Retina (tissue), 1 donor: Measurements from ENCODE around the gene SLC7A8.
A peak's percentile ranks its signal among the peaks of the same experiment; 100 is the strongest.
"Not testable (repeated sequence)": the region's sequence is repeated elsewhere in the genome, so short reads cannot be mapped to it uniquely, and the experiment has no call there.

ENCODE experiments used
- DNase-seq: peaks from one replicate; pipeline ENCODE4 v3.0.0-alpha.2; 2016

SLC7A8 gene

GRCh38 chr14:23112359-23113178, 70.9 kb downstream of the SLC7A8 start:
- DNase-seq, result no peak

GRCh38 chr14:23110579-23111365, 72.7 kb downstream of the SLC7A8 start:
- no peak for DNase-seq

- DNase-seq, result no peak
Measured at GRCh38 chr14:23109769-23110168, 73.7 kb downstream of the SLC7A8 start.

DNA sequence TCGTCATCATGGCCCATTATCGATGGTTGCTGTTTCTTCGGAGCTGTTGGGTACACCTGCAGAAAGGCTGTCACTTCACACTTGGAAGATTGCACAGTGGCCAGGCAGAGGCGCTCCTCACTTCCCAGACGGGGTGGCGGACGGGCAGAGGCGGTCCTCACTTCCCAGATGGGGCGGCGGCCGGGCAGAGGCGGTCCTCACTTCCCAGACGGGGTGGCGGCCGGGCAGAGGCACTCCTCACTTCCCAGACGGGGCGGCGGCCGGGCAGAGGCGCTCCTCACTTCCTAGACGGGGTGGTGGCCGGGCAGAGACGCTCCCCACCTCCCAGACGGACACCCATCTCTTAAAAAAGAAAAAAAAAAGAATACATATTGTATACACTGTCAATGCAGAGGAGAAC, 75.3 kb downstream of the SLC7A8 start:
- not testable (repeated sequence) for DNase-seq

DNA sequence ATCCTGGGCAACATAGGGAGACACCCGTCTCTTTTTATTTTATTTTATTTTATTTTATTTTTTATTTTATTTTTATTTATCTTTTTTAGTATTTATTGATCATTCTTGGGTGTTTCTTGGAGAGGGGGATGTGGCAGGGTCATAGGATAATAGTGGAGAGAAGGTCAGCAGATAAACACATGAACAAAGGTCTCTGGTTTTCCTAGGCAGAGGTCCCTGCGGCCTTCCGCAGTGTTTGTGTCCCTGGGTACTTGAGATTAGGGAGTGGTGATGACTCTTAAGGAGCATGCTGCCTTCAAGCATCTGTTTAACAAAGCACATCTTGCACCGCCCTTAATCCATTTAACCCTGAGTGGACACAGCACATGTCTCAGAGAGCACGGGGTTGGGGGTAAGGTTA, 75.8 kb downstream of the SLC7A8 start:
- not testable (repeated sequence) for DNase-seq

DNA sequence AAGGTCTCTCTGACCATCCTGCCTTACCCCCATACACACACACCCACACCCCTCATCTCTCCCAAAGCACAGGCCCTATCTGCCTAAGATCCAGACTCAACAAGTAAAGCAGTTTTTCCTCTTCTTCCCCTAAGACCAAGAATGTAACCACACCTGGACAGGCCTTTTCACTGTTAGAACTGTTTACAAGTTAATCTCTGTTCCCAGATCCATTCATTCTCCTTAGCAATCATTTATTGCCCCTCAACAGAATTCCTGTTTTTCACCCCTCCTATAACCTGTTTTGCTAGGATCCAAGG, 76.8 kb downstream of the SLC7A8 start:
- DNase-seq, result no peak

- DNase-seq, result no peak
Measured at GRCh38 chr14:23105348-23105824, 78.1 kb downstream of the SLC7A8 start.

GRCh38 chr14:23104591-23105347, 78.7 kb downstream of the SLC7A8 start, which contains the start of gene CIROP:
Gene CIROP (minus strand): TSS chr14:23104989. CDS start chr14:23104920, 69 bp downstream.
- no peak for DNase-seq

DNA sequence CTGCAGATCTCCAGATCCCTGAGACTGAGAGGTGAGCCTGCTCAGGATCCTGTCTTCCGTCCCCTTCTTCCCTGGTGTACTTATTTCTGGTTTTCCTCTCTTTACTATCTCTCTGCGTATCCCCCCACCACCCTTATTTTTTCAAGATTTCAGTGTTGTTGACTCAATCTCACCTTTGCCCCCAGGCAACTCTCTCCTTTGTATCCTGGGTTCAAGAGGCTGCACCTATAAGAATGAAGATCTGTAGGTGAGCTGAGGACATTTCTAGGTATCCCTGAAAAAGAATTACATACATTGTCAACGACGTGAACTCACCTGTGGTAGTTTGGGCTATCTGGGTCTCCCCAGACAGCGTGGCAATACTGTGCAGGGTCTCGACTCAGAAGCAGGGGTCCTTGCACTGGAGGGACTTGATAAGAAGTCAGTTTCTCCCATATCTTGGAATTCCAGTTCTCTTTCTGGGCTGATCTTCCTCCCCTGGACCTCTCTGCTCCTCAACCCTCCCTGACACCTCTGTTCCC, 79.3 kb downstream of the SLC7A8 start:
- DNase-seq, result no peak

- DNase-seq, result no peak
Measured at GRCh38 chr14:23103581-23103980, 79.9 kb downstream of the SLC7A8 start.

DNA sequence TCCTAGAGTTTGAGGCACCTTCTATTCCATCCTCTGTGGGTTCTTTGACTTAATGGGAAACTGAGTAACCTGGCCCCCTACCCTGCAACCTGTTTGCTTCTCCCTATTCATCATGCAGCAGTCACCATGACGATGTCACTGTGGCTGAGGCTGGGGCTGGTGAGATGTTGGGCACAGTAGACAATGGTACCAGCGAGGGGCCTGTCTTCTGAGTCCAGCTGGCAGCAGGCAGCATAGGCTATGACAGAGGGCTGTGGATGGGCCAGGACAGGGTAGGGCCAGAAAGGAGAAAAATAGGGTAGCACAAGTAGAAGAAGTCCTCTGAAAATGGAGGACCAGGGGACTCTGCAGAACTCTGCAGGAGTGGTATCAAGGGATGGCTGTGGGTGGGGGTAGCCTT, 80.7 kb downstream of the SLC7A8 start:
- no peak for DNase-seq

GRCh38 chr14:23101986-23102625, 81.4 kb downstream of the SLC7A8 start:
- no peak for DNase-seq

- no peak for DNase-seq
Measured at GRCh38 chr14:23101213-23101970, 82.1 kb downstream of the SLC7A8 start.

- DNase-seq, result no peak
Measured at GRCh38 chr14:23099212-23099861, 84.1 kb downstream of the SLC7A8 start.

- DNase-seq, result no peak
Measured at GRCh38 chr14:23097786-23098185, 85.7 kb downstream of the SLC7A8 start.

DNA sequence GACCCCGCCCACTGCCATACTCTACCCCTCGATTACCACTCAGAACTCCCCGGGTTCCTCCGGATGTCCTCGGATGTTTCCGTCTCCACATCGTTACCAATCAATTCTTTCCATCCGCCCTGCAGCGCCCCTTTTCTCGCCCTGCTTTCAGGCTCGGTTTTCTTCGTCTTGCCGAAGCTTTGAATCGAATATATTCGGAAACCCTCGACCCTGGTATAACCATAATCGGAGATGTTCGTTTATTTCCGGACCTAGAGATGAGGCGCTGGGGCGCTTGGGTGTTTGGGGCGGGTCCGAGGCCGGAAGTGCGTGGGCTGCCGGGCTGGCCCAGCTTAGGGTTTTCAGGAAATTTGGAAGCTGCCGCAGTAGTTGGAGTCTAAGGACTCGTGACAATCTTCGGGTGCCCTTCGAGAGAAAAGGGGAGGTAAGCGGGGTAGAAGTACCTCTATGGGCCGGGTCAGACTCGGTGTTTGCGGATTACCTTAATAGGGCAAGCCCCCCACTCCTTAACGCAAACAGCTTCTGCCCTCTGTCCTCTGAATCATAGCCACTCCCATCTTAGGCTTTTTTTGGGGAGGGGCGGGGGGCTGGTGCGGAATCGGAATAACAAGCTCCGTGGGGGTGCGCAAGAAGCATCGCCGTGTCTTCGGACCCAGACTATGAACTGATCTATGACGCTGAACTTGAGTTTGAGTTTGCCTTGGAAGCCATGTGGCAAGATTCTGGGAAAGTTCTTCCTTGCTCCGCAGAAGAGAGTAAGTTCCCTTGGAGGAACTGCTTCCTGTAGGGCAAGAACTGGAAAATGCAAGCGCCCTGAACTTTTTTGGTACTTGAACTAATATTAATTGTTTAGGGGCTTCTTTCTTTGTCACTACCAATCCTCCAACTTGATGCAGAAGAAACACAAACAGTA, 88.0 kb downstream of the SLC7A8 start, which contains the start of gene C14orf119:
TSS of gene C14orf119 (plus strand) at position 310 of the 913 bp plus-strand sequence. CDS start 2,154 bp downstream, outside the sequence.
- peak; percentile 100 for DNase-seq

DNA sequence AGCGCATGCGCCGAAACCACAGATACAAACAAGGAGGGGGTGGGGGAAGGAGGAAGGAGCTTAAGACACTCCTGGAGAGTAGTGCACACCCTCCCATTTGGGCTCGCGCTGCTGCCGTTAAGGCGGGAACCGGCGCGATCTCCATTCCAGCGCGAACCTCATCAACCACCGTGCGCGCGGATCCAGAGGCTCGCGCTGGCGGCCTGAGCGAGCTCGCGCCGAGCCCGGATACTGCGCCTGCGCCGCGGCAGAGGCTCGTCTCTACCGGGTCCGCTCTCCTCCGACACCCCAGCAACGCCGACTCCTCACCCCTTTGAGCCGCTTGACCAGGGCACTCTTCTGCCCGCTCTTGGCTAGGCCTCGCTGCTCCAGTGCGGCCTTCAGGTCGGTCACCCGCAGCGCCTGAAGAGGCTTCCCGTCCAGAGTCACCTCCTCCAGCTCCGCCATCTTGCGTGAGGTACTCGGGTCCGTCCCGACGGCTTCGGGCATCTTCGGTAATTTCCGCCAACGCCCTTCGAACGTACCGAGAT, 88.7 kb downstream of the SLC7A8 start, which contains the start of gene ACIN1:
TSS of gene ACIN1 (minus strand) at position 471 of the 530 bp plus-strand sequence. CDS start at position 447, 24 bp downstream.
- DNase-seq, result peak; percentile 99

DNA sequence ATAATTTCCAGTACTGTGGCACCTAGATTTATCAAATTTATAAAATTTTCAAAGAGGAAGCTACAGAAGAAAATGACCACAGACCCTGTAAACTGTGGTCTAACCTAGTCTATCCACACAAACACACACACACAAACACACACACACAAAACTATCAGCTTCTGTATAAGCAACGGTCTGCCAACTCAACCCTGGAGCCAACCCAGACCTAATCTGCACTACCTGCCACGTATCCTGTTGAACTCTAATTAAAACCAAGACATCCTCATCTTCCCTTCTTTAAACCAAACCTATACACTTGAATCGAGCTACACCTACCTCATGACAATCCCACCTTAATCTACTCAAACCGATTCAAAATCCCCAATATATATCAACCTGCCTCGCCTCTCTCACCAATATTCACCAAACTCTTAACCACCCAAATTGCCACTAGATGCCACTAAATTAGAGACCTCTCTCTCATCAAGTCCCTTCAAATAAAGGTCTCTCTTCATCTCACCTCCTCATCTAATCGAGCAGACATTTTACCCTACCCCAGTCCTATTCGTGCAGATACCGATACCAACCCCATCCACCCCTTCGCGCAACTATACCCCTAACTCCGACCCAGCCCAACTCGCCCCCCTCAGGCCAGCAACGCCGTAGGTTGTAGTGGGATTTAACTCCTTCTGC, 89.3 kb downstream of the SLC7A8 start:
- DNase-seq, result no peak

GRCh38 chr14:23093526-23093925, 89.9 kb downstream of the SLC7A8 start:
- no peak for DNase-seq
